SK-N-SH treated with all-trans-retinoic acid at 6 μM for 48 hours (cell line): Measurements from ENCODE around the gene INAFM1.

Experiments used
- SNAI2 ChIP-seq: fragments of 250-450 bp; sonication (Bioruptor Pico); IDR thresholded peaks from 2 replicates; pipeline ENCODE4 v1.5.0; 2020; ENCODE audit warnings: mild to moderate bottlenecking, moderate library complexity
- ZC3H10 ChIP-seq: fragments of 250-450 bp; sonication (Bioruptor Pico); IDR thresholded peaks from 2 replicates; pipeline ENCODE4 v1.5.1; 2021; ENCODE audit warnings: mild to moderate bottlenecking, moderate library complexity

DNA sequence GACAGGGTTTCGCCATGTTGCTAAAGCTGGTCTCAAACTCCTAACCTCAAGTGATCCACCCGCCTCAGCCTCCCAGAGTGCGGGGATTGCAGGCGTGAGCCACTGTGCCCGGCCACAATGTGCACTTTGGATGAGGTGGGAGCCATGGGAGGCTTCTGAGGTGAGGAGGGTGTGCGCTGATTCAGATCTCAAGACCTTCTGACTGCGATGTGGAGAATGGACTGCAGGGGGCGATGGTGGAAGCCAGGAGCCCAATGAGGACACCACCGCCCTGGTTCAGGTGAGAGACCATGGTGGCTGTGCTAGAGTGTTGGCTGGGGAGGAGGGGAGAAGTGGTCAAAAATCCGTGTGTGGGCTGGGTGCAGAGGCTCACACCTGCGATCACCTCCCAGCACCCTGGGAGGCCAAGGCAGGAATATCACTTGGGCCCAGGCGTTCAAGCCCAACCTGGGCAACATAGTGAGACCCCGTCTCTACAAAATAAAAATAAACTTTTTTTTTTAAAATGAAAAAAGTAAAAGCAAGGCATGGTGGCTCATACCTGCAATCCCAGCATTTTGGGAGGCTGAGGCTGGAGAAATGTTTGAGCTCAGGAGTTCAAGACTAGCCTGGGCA is 5.6 kb downstream of the INAFM1 start:
- TF ChIP-seq SNAI2 (CRISPR knock-in tag) = no peak
- no peak for TF ChIP-seq ZC3H10 (CRISPR knock-in tag)
